ENCODE data around the gene STK32C.

STK32C gene

GRCh38 chr10:132236881-132237280 is 70.9 kb downstream of the STK32C start:
- in situ Hi-C loops (cut with HindIII; ENCODE audit: low sequenced_read_pairs), result loop anchor here (10.0 kb wide), 1 partner anchor 378 kb away; no protein-coding TSS in a partner anchor

- in situ Hi-C loops (cut with HindIII; ENCODE audit: low sequenced_read_pairs), result loop anchor here (10.0 kb wide), 1 partner anchor 379 kb away; no protein-coding TSS in a partner anchor
Observed at GRCh38 chr10:132236161-132236560, 71.6 kb downstream of the STK32C start.

- in situ Hi-C loops (cut with HindIII; ENCODE audit: low sequenced_read_pairs), result loop anchor here (10.0 kb wide), 1 partner anchor 380 kb away; no protein-coding TSS in a partner anchor
Observed at GRCh38 chr10:132234860-132235259, 72.9 kb downstream of the STK32C start.

- in situ Hi-C loops (cut with HindIII; ENCODE audit: low sequenced_read_pairs), result loop anchor here (10.0 kb wide), 1 partner anchor 381 kb away; no protein-coding TSS in a partner anchor
Observed at GRCh38 chr10:132233501-132234085, 74.2 kb downstream of the STK32C start.

GRCh38 chr10:132232981-132233380 is 74.8 kb downstream of the STK32C start:
- in situ Hi-C loops (cut with HindIII; ENCODE audit: low sequenced_read_pairs), result loop anchor here (10.0 kb wide), 1 partner anchor 382 kb away; no protein-coding TSS in a partner anchor

- in situ Hi-C loops (cut with HindIII; ENCODE audit: low sequenced_read_pairs), result loop anchor here (10.0 kb wide), 1 partner anchor 383 kb away; no protein-coding TSS in a partner anchor
Observed at GRCh38 chr10:132232023-132232951, 75.5 kb downstream of the STK32C start.

- in situ Hi-C loops (cut with HindIII; ENCODE audit: low sequenced_read_pairs), result loop anchor here (10.0 kb wide), 1 partner anchor 383 kb away; no protein-coding TSS in a partner anchor
Observed at GRCh38 chr10:132231656-132232022, 76.1 kb downstream of the STK32C start.

- in situ Hi-C loops (cut with HindIII; ENCODE audit: low sequenced_read_pairs), result loop anchor here (10.0 kb wide), 1 partner anchor 384 kb away; no protein-coding TSS in a partner anchor
Observed at GRCh38 chr10:132230557-132231210, 77.1 kb downstream of the STK32C start.

- in situ Hi-C loops (cut with HindIII; ENCODE audit: low sequenced_read_pairs), result loop anchor here (10.0 kb wide), 1 partner anchor 385 kb away; no protein-coding TSS in a partner anchor
Observed at GRCh38 chr10:132229834-132230556, 77.8 kb downstream of the STK32C start.

GRCh38 chr10:132229096-132229495 is 78.7 kb downstream of the STK32C start:
- in situ Hi-C loops (cut with HindIII; ENCODE audit: low sequenced_read_pairs), result no loop called here

- in situ Hi-C loops (cut with HindIII; ENCODE audit: low sequenced_read_pairs), result no loop called here
Observed at GRCh38 chr10:132228616-132229015, 79.1 kb downstream of the STK32C start.

- in situ Hi-C loops (cut with HindIII; ENCODE audit: low sequenced_read_pairs), result no loop called here
Observed at GRCh38 chr10:132227851-132228390, 79.8 kb downstream of the STK32C start.

- in situ Hi-C loops (cut with HindIII; ENCODE audit: low sequenced_read_pairs), result no loop called here
Observed at GRCh38 chr10:132226586-132227405, 81.0 kb downstream of the STK32C start.

- in situ Hi-C loops (cut with HindIII; ENCODE audit: low sequenced_read_pairs), result no loop called here
Observed at GRCh38 chr10:132225849-132226205, 81.9 kb downstream of the STK32C start.

- in situ Hi-C loops (cut with HindIII; ENCODE audit: low sequenced_read_pairs), result no loop called here
Observed at GRCh38 chr10:132225073-132225848, 82.5 kb downstream of the STK32C start.

GRCh38 chr10:132224343-132225072 is 83.2 kb downstream of the STK32C start:
- in situ Hi-C loops (cut with HindIII; ENCODE audit: low sequenced_read_pairs), result no loop called here

GRCh38 chr10:132223611-132224342 is 84.0 kb downstream of the STK32C start:
- in situ Hi-C loops (cut with HindIII; ENCODE audit: low sequenced_read_pairs), result no loop called here
